GM19467 (cell line): ENCODE data around the gene COL4A2.

Source experiments
- ATAC-seq: cut with Tn5 transposase; IDR thresholded peaks from one replicate; pipeline ENCODE4 v1.9.1; 2021; ENCODE audit warnings: mild to moderate bottlenecking, moderate library complexity; ENCODE audit not compliant: unreplicated experiment

COL4A2 gene

GRCh38 chr13:110289174-110289573 is 17.9 kb upstream of the COL4A2 start:
- no peak for ATAC-seq

GRCh38 chr13:110289661-110290060 is 17.4 kb upstream of the COL4A2 start:
- ATAC-seq = no peak

GRCh38 chr13:110290153-110290552 is 16.9 kb upstream of the COL4A2 start:
- no peak for ATAC-seq

GRCh38 chr13:110290826-110291225 is 16.3 kb upstream of the COL4A2 start:
- ATAC-seq = no peak

GRCh38 chr13:110291286-110291685 is 15.8 kb upstream of the COL4A2 start:
- ATAC-seq = no peak

GRCh38 chr13:110293037-110293436 is 14.0 kb upstream of the COL4A2 start:
- no peak for ATAC-seq

GRCh38 chr13:110293649-110294048 is 13.4 kb upstream of the COL4A2 start:
- ATAC-seq = no peak

- no peak for ATAC-seq
Measured at GRCh38 chr13:110294146-110294545, 12.9 kb upstream of the COL4A2 start.

GRCh38 chr13:110294622-110295021 is 12.5 kb upstream of the COL4A2 start:
- no peak for ATAC-seq

- ATAC-seq = no peak
Measured at GRCh38 chr13:110297011-110297410, 10.1 kb upstream of the COL4A2 start.

- no peak for ATAC-seq
Measured at GRCh38 chr13:110297766-110298504, 9.1 kb upstream of the COL4A2 start.

- no peak for ATAC-seq
Measured at GRCh38 chr13:110298505-110299282, 8.4 kb upstream of the COL4A2 start.

- ATAC-seq = no peak
Measured at GRCh38 chr13:110299283-110299840, 7.7 kb upstream of the COL4A2 start.

GRCh38 chr13:110300090-110300815 is 6.8 kb upstream of the COL4A2 start:
- no peak for ATAC-seq

GRCh38 chr13:110301083-110301482 is 6.0 kb upstream of the COL4A2 start:
- ATAC-seq = no peak

GRCh38 chr13:110301606-110302553 is 5.2 kb upstream of the COL4A2 start:
- ATAC-seq = no peak

GRCh38 chr13:110302997-110303396 is 4.1 kb upstream of the COL4A2 start:
- ATAC-seq = no peak

- ATAC-seq = no peak
Measured at GRCh38 chr13:110303644-110304043, 3.4 kb upstream of the COL4A2 start.

GRCh38 chr13:110304256-110304655 is 2.8 kb upstream of the COL4A2 start:
- no peak for ATAC-seq

GRCh38 chr13:110305001-110305400 is 2.1 kb upstream of the COL4A2 start:
- ATAC-seq = no peak
